PC-3 (cell line): Measurements from ENCODE around the gene MOAP1. TPM values are rescaled to one million over a fixed set of nuclear protein-coding genes. Genes with fewer than 3 reads are reported as not detected.

ENCODE experiments used
- ATAC-seq: fragments of 200-7000 bp; cut with Tn5 transposase; 2 replicates; pipeline ENCODE4 v1.9.1; 2020; ENCODE audit warnings: mild to moderate bottlenecking, moderate library complexity
- BruUV-seq: library from RNA; stranded (reverse); fragments of 400-500 nt; replicated peaks from 2 replicates; lab custom pipeline; 2021; lab: Mats Ljungman, UMichigan
- CTCF ChIA-PET: fragments of 300-600 bp; sonication (Branson Sonifier 250); formaldehyde crosslinking; loops from one replicate; lab custom pipeline; 2022; ENCODE audit warnings: antibody characterized with exemption; lab: Charles Lee
- POLR2A ChIA-PET: fragments of 300-600 bp; sonication (Branson Sonifier 250); formaldehyde crosslinking; loops from one replicate; lab custom pipeline; 2022; ENCODE audit warnings: antibody characterized with exemption; ENCODE audit not compliant: unreplicated experiment; lab: Charles Lee
- DNase-seq: peaks from one replicate; pipeline ENCODE4 v3.0.0-alpha.2; 2015
- H2AFZ ChIP-seq: fragments of 300-600 bp; sonication (generic); 2 replicates; pipeline ENCODE4 v1.6.0; 2016; ENCODE audit warnings: antibody characterized with exemption, low read length
- H3F3A ChIP-seq: fragments of 300-600 bp; sonication (generic); one replicate; pipeline ENCODE4 v1.6.0; 2017; ENCODE audit warnings: antibody characterized with exemption, low read length, control low read depth, mild to moderate bottlenecking; ENCODE audit not compliant: unreplicated experiment
- H3K27ac ChIP-seq: fragments of 300-600 bp; sonication (generic); 2 replicates; pipeline ENCODE4 v1.5.1; 2016; ENCODE audit warnings: mild to moderate bottlenecking, low read length
- H3K27me3 ChIP-seq: fragments of 300-600 bp; sonication (generic); 2 replicates; pipeline ENCODE4 v1.6.1; 2016; ENCODE audit warnings: low read length, mixed read lengths
- H3K36me3 ChIP-seq: fragments of 300-600 bp; sonication (generic); 2 replicates; pipeline ENCODE4 v1.6.1; 2016; ENCODE audit warnings: low read depth, mixed run types, low read length, mixed read lengths
- H3K4me1 ChIP-seq: fragments of 300-600 bp; sonication (generic); 2 replicates; pipeline ENCODE4 v1.5.1; 2016; ENCODE audit warnings: low read length; ENCODE audit not compliant: insufficient read depth
- H3K4me2 ChIP-seq: fragments of 300-600 bp; sonication (generic); 2 replicates; pipeline ENCODE4 v1.6.0; 2016; ENCODE audit warnings: low read length
- H3K4me3 ChIP-seq: fragments of 300-600 bp; sonication (generic); 2 replicates; pipeline ENCODE4 v1.5.1; 2016; ENCODE audit warnings: mild to moderate bottlenecking, low read length, mixed read lengths
- H3K79me2 ChIP-seq: fragments of 300-600 bp; sonication (generic); 2 replicates; pipeline ENCODE4 v1.6.1; 2017; ENCODE audit warnings: low read length, mixed read lengths
- H3K9ac ChIP-seq: fragments of 300-600 bp; sonication (generic); 2 replicates; pipeline ENCODE4 v1.6.0; 2016; ENCODE audit warnings: mild to moderate bottlenecking, low read length
- H3K9me2 ChIP-seq: fragments of 300-600 bp; sonication (generic); replicated peaks from 2 replicates; pipeline ENCODE4 v1.6.1; 2016; ENCODE audit warnings: mixed run types, low read length, mixed read lengths
- H3K9me3 ChIP-seq: fragments of 300-600 bp; sonication (generic); 2 replicates; pipeline ENCODE4 v1.6.1; 2016; ENCODE audit warnings: low read length, mixed read lengths
- H4K20me1 ChIP-seq: fragments of 300-600 bp; sonication (generic); 2 replicates; pipeline ENCODE4 v1.6.1; 2016; ENCODE audit warnings: low read length, mixed read lengths
- EZH2 ChIP-seq: fragments of 300-600 bp; sonication (generic); IDR thresholded peaks from one replicate; pipeline ENCODE4 v1.6.1; 2017; ENCODE audit warnings: antibody characterized with exemption, mild to moderate bottlenecking, low read length; ENCODE audit not compliant: unreplicated experiment
- EZH2phosphoT487 ChIP-seq: fragments of 300-600 bp; sonication (generic); IDR thresholded peaks from 2 replicates; pipeline ENCODE4 v1.6.1; 2018; ENCODE audit warnings: mild to moderate bottlenecking, antibody characterized with exemption, low read length, borderline replicate concordance
- intact Hi-C: fragments of 100-400 bp; cut with micrococcal nuclease; formaldehyde crosslinking; loops from 2 replicates; pipeline ENCODE4 v1.9.0; 2023
- total RNA-seq: library from RNA; depleted of rRNA; stranded (reverse); fragments of >200 nt; gene quantifications from 2 replicates; pipeline ENCODE4 v1.2.3, GENCODE V29; 2014
- TF ChIP-seq, protein P1 (sequence below): fragments of 300-600 bp; sonication (generic); conservative IDR thresholded peaks from 2 replicates; pipeline ENCODE4 v1.5.1; 2017; ENCODE audit warnings: antibody characterized with exemption, low read depth, mild to moderate bottlenecking, low read length

MOAP1 gene
- total RNA-seq, 1 experiment from 2014 or later = 15.6 TPM

DNA sequence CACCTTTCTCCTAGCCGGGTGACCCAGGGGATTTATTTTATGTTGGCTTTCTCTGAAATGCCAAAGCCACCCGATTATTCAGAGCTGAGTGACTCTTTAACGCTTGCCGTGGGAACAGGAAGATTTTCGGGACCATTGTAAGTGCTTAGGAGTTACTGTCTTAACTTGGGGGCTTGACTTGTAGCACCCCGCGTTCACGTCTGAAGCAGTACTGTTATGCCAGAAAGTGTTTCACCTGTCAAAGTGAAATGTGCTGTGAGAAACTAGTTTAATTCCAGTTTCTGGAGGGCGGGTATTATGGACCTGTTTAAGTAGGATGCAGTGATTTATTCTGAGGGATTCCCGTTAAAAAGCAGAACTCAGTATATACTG is 638 bp upstream of the MOAP1 start:
- Histone ChIP-seq H2AFZ (peak overlapping the region; percentile 79; the same call in 1 of the 2 replicates), H4K20me1 (0 out of 2 replicates have a peak, but pooled peaks cover 8% of the 10 kb centered on the region), H3K4me1 (peaks cover 19% of the 10 kb centered on the region), H3K9ac (peak overlapping the region; percentile 74), H3K27me3 (no peaks in the 10 kb centered on the region), H3K36me3 (peaks cover 13% of the 10 kb centered on the region; the same call in 1 of the 2 replicates), H3K9me2 (no peaks in the 10 kb centered on the region), H3F3A (no peaks in the 10 kb centered on the region), H3K4me3 (peak overlapping the region; percentile 93), H3K79me2 (peaks cover 46% of the 10 kb centered on the region), H3K9me3 (no peaks in the 10 kb centered on the region), H3K27ac (peak overlapping the region; percentile 62), H3K4me2 (peak overlapping the region; percentile 92)
- DNase-seq (peak; percentile 10), ATAC-seq (peak; percentile 2; the same call in 1 of the 2 replicates)
- CTCF ChIA-PET = interaction anchor here (1.1 kb wide), 1 partner anchor 34 kb away, joined by 5 read pairs; no protein-coding TSS in a partner anchor
- BruUV-seq = no TSS peak
- TF ChIP-seq, protein P1, sequence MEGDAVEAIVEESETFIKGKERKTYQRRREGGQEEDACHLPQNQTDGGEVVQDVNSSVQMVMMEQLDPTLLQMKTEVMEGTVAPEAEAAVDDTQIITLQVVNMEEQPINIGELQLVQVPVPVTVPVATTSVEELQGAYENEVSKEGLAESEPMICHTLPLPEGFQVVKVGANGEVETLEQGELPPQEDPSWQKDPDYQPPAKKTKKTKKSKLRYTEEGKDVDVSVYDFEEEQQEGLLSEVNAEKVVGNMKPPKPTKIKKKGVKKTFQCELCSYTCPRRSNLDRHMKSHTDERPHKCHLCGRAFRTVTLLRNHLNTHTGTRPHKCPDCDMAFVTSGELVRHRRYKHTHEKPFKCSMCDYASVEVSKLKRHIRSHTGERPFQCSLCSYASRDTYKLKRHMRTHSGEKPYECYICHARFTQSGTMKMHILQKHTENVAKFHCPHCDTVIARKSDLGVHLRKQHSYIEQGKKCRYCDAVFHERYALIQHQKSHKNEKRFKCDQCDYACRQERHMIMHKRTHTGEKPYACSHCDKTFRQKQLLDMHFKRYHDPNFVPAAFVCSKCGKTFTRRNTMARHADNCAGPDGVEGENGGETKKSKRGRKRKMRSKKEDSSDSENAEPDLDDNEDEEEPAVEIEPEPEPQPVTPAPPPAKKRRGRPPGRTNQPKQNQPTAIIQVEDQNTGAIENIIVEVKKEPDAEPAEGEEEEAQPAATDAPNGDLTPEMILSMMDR = no peak
- TF ChIP-seq EZH2 = no peak
- TF ChIP-seq EZH2phosphoT487 = no peak
- POLR2A ChIA-PET = interaction anchor here (0.6 to 0.7 kb wide), 2 partner anchors 22 to 237 kb away, joined by 3 to 5 read pairs; partner anchors contain the start of genes GON7 and UBR7
- intact Hi-C loops = loop anchor here (2.0 kb wide), 1 partner anchor 21 kb away; the partner anchor contains the start of genes GON7 and UBR7

DNA sequence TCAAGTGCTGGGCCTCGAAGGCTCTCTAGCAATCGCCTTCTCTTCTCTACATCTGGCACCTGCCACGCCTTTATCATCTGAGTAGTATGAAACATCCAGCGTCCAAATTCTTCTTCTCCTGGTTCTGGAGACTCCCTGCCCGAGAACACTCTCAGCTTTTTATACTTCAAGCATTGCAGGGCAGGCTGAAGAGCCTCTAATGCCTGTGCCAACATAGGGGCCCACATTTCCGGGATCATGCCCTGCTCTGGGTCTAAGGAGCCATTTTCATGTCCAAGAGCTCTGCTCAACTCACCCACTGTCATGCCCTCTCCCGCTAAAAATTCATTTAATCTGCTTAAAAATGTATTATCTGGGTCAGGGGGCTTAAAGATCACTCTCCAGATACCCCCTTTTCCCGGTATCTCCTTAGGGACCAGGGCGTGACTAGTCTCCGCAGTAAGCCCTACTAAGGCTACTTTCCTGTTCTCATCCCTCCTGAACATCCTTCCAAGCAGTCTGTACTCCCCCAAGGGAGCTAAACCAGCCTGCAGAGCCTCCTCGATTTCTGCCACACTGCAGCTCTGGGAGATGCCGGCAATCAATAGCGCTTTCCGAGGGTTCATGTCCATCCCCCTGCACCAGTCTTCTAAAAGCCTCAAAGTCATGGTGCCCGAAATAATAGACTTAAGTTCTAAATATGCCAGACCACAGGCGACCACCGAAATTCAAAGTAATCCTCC is 940 bp downstream of the MOAP1 start:
- H3K27me3 ChIP-seq = no peaks in the 10 kb centered on the region
- H3K9ac ChIP-seq = peak overlapping the region; percentile 74
- no peaks in the 10 kb centered on the region for H3F3A ChIP-seq
- H3K9me2 ChIP-seq = no peaks in the 10 kb centered on the region
- H3K79me2 ChIP-seq = peaks cover 43% of the 10 kb centered on the region
- TF ChIP-seq EZH2 = no peak
- no peak for TF ChIP-seq EZH2phosphoT487
- TF ChIP-seq, protein P1 = no peak
- H3K4me1 ChIP-seq = peaks cover 24% of the 10 kb centered on the region
- DNase-seq (no peak), ATAC-seq (no peak)
- intact Hi-C loops = loop anchor here (2.0 kb wide), 1 partner anchor 23 kb away; the partner anchor contains the start of genes GON7 and UBR7
- H3K9me3 ChIP-seq = no peaks in the 10 kb centered on the region
- CTCF ChIA-PET = interaction anchor here (0.6 kb wide), 1 partner anchor 232 kb away, joined by 3 read pairs; no protein-coding TSS in a partner anchor
- POLR2A ChIA-PET = interaction anchor here (0.6 kb wide), 1 partner anchor 13 kb away, joined by 3 read pairs; no protein-coding TSS in a partner anchor
- H3K4me2 ChIP-seq = peak overlapping the region; percentile 98
- peaks cover 11% of the 10 kb centered on the region; the same call in 1 of the 2 replicates for H3K36me3 ChIP-seq
- H2AFZ ChIP-seq = peak overlapping the region; percentile 98
- TSS peak; percentile 67 for BruUV-seq
- peak overlapping the region; percentile 93 for H3K4me3 ChIP-seq
- H3K27ac ChIP-seq = no peak overlapping the region
- H4K20me1 ChIP-seq = 0 out of 2 replicates have a peak, but pooled peaks cover 8% of the 10 kb centered on the region
